Right lobe of liver (tissue), 4 donors: Measurements from ENCODE around the gene SPTLC3.

Experiments used
- CTCF ChIP-seq, 4 donors: fragments of 200-600 bp in 3 of 4; fragments of 450-650 bp in 1 of 4; IDR thresholded peaks; one replicate each; pipeline versions ENCODE4 v1.5.1 to v1.8.0; 2016 to 2022; ENCODE audit warnings: antibody characterized with exemption in 4 of 4, mild to moderate bottlenecking in 2 of 4
- POLR2A ChIP-seq: fragments of 450-650 bp; IDR thresholded peaks from one replicate; pipeline ENCODE4 v1.6.1; 2017; ENCODE audit warnings: antibody characterized with exemption, mild to moderate bottlenecking
- donor health status: DM: no; HTN: no; CAD: no.
- donor health status: DM: no; HTN: no; CAD: no.
- donor health status: DM: no; HTN: yes; CAD: no.

- TF ChIP-seq CTCF (IDR thresholded peaks at IDR 0.05) (no peak), POLR2A (no peak)
Observed at GRCh38 chr20:13028673-13029072, 19.9 kb downstream of the SPTLC3 start.
